ENCODE measurements around the gene PTPN20.

- no peak for TF ChIP-seq CTCF (conservative IDR thresholded peaks at IDR 0.05; ENCODE audit: low read length)
- TF ChIP-seq EZH2phosphoT487 (IDR thresholded peaks at IDR 0.05; ENCODE audit: borderline replicate concordance), result no peak
Measured at GRCh38 chr10:47050618-47051455, 139.6 kb downstream of the PTPN20 start.
